Coronary artery (tissue), 2 donors: ENCODE data around the gene HPS6.

ENCODE experiments used
- DNase-seq: peaks from one replicate; pipeline ENCODE4 v3.0.0-alpha.2; 2017; ENCODE audit warnings: low spot score
- H3K27ac ChIP-seq, 2 donors: fragments of 200-600 bp; sonication (generic); one replicate each; pipeline ENCODE4 v1.5.1; 2016 to 2019
- H3K4me3 ChIP-seq: fragments of 200-600 bp; sonication (generic); 2 replicates; pipeline ENCODE4 v1.5.1; 2016; ENCODE audit warnings: mild to moderate bottlenecking, moderate library complexity
- CTCF ChIP-seq: fragments of 200-600 bp; sonication (generic); IDR thresholded peaks from one replicate; pipeline ENCODE4 v1.5.1; 2019; ENCODE audit warnings: antibody characterized with exemption

HPS6 gene

GRCh38 chr10:102113956-102114857, 49.1 kb downstream of the HPS6 start:
- TF ChIP-seq CTCF, result no peak
- DNase-seq, result no peak
- H3K4me3 ChIP-seq, result peak overlapping the region; percentile 84

GRCh38 chr10:102114861-102115618, 49.9 kb downstream of the HPS6 start:
- peak; percentile 89 for DNase-seq
- Histone ChIP-seq H3K4me3 (peak overlapping the region; percentile 84), H3K27ac (peak overlapping the region; percentile 76 to 87)
- TF ChIP-seq CTCF, result no peak

More at GRCh38 chr10:102113956-102114857, 49.1 kb downstream of the HPS6 start:
- peak overlapping the region; percentile 76 to 87 for H3K27ac ChIP-seq

GRCh38 chr10:102115775-102116174, 50.6 kb downstream of the HPS6 start:
- H3K4me3 ChIP-seq, result peak overlapping the region; percentile 84
- peak overlapping the region in 1 of 2 donors; percentile 100 for H3K27ac ChIP-seq
- no peak for TF ChIP-seq CTCF
- DNase-seq, result no peak

DNA sequence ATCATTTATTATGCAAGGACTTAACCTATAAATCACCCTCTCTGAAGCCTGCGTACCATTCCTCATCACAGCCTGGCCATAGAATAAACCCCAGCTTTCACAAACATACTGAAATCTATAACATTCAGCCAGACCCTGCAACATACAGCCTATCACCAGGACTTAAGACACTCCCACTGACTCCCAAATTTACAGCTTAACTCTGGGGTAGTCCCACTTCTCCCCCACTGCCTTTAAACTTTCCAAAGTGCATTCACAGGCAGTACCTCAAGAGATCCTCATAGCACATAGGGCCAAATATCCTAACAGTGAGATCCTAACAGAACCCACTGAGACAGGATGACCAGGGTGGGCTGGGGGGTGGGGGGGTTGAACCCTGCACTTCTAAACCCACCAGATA, 51.5 kb downstream of the HPS6 start:
- TF ChIP-seq CTCF, result no peak

More for the DNA sequence above, 51.5 kb downstream of the HPS6 start:
- peak overlapping the region; percentile 99 to 100 for H3K27ac ChIP-seq
- H3K4me3 ChIP-seq, result peak overlapping the region; percentile 96
- DNase-seq, result no peak
